ENCODE results near the gene RORC.

The RORC gene

DNA sequence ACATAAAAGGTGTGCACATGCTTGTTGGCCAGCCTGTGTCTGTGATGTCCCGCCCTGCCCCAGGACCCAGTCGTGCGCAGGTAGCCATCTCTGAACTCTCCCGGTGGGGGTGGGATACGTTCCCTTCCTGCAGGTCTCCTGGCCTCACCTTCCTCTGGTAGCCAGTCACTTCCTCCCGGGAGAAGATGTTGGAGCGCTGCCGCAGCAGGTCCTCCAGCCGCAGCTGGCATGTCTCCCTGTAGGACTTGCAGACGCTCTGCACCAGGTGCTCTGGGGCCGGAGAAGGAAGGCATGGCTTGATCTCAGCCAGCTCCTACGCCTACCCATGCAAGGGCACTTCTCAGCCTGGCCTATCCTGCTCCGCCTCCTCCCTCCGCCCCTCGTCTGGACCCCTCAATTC, 17.2 kb downstream of the RORC start:
- Histone ChIP-seq H3K4me1 (ENCODE audit: control insufficient read depth, insufficient read depth, low read depth, low read length) (no peaks in the 10 kb centered on the region), H3K14ac (ENCODE audit: low read length in 2 of 2) (no peak overlapping the region), H3K9me3 (ENCODE audit: control insufficient read depth, low read length) (no peaks in the 10 kb centered on the region), H3K9ac (ENCODE audit: low read length) (no peak overlapping the region), H3K18ac (ENCODE audit: low read depth in 1 of 2, low read length in 2 of 2) (no peak overlapping the region), H4K8ac (ENCODE audit: low read length) (no peak overlapping the region), H2BK15ac (ENCODE audit: low read depth, poor library complexity, severe bottlenecking) (no peak overlapping the region), H2AK5ac (ENCODE audit: low read length, severe bottlenecking) (no peak overlapping the region), H3K4me3 (ENCODE audit: insufficient read depth in 1 of 2, low read depth in 1 of 2, low read length in 2 of 2) (no peak overlapping the region), H3K4me2 (ENCODE audit: low read length, poor library complexity, severe bottlenecking) (no peak overlapping the region), H3K36me3 (ENCODE audit: control insufficient read depth in 1 of 2, insufficient read depth in 2 of 2, low read depth in 1 of 2, low read length in 2 of 2) (no peaks in the 10 kb centered on the region), H2BK5ac (ENCODE audit: low read depth, low read length, poor library complexity, severe bottlenecking) (no peak overlapping the region), H3K27ac (ENCODE audit: low read length, poor library complexity, severe bottlenecking) (no peak overlapping the region), H3K4ac (ENCODE audit: low read depth in 1 of 2, low read length in 2 of 2) (no peak overlapping the region), H3K23ac (ENCODE audit: low read length in 2 of 2) (no peak overlapping the region), H2BK120ac (ENCODE audit: low read depth, low read length) (no peak overlapping the region), H2BK12ac (ENCODE audit: low read length in 2 of 2) (no peak overlapping the region), H3K79me1 (replicated peaks; ENCODE audit: low read length, poor library complexity, severe bottlenecking) (no peaks in the 10 kb centered on the region), H3K27me3 (ENCODE audit: control insufficient read depth in 1 of 2, insufficient read depth in 1 of 2, low read length in 2 of 2) (peaks cover 57 to 63% of the 10 kb centered on the region in 2 experiments), H4K91ac (ENCODE audit: low read length) (no peak overlapping the region), H2AFZ (ENCODE audit: low read depth, low read length) (no peak overlapping the region)
- WGBS: 77% methylated on average over 15 of the region's 15 CpGs
- no peak for DNase-seq

DNA sequence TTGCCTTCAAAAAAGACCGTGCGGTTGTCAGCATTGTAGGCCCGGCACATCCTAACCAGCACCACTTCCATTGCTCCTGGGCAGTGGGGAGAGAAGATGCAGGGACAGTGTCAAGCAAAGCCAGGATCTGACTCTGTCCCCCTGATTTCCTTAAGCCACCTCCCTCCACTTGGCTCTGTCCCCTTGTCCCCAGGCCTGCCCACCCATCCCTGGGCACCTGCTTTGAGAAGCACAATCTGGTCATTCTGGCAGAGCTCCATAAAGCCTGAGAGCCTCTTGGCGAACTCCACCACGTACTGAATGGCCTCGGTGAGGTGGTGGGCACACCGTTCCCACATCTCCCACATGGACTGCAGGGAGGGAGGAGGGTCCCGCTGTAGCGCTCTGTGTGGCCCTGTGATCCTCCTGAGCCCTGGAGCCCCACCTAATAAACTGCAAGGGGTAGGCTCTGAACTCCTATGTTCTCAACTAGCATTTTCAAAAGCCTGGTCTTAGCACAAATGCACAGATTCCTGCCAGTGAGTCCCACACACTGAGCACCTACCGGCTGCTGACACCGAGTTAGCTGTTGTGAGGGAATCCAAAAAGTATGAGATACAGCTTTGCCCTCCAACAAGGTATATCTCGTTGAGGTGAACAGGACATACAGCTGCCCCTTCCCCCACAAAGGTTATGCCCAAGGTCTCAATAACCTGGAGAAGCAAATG, 18.2 kb downstream of the RORC start:
- DNase-seq: no peak
- H2AK5ac ChIP-seq (ENCODE audit: low read length, severe bottlenecking): no peak overlapping the region
- H3K9me3 ChIP-seq (ENCODE audit: control insufficient read depth, low read length): no peaks in the 10 kb centered on the region
- no peak overlapping the region for H2BK5ac ChIP-seq (ENCODE audit: low read depth, low read length, poor library complexity, severe bottlenecking)
- no peak overlapping the region for H3K27ac ChIP-seq (ENCODE audit: low read length, poor library complexity, severe bottlenecking)
- no peaks in the 10 kb centered on the region for H3K4me1 ChIP-seq (ENCODE audit: control insufficient read depth, insufficient read depth, low read depth, low read length)
- no peak overlapping the region for H3K23ac ChIP-seq (ENCODE audit: low read length in 2 of 2)
- peaks cover 52 to 62% of the 10 kb centered on the region in 2 experiments for H3K27me3 ChIP-seq (ENCODE audit: control insufficient read depth in 1 of 2, insufficient read depth in 1 of 2, low read length in 2 of 2)
- no peak overlapping the region for H3K14ac ChIP-seq (ENCODE audit: low read length in 2 of 2)
- no peak overlapping the region for H3K9ac ChIP-seq (ENCODE audit: low read length)
- no peaks in the 10 kb centered on the region for H3K36me3 ChIP-seq (ENCODE audit: control insufficient read depth in 1 of 2, insufficient read depth in 2 of 2, low read depth in 1 of 2, low read length in 2 of 2)
- no peak overlapping the region for H4K8ac ChIP-seq (ENCODE audit: low read length)
- H2BK15ac ChIP-seq (ENCODE audit: low read depth, poor library complexity, severe bottlenecking): no peak overlapping the region
- H2BK120ac ChIP-seq (ENCODE audit: low read depth, low read length): no peak overlapping the region
- H2BK12ac ChIP-seq (ENCODE audit: low read length in 2 of 2): no peak overlapping the region
- 83% methylated on average over 11 of the region's 12 CpGs for WGBS
- no peak overlapping the region for H4K91ac ChIP-seq (ENCODE audit: low read length)
- H3K4me2 ChIP-seq (ENCODE audit: low read length, poor library complexity, severe bottlenecking): no peak overlapping the region
- H2AFZ ChIP-seq (ENCODE audit: low read depth, low read length): no peak overlapping the region
- H3K4ac ChIP-seq (ENCODE audit: low read depth in 1 of 2, low read length in 2 of 2): no peak overlapping the region
- H3K4me3 ChIP-seq (ENCODE audit: insufficient read depth in 1 of 2, low read depth in 1 of 2, low read length in 2 of 2): no peak overlapping the region
- H3K79me1 ChIP-seq (replicated peaks; ENCODE audit: low read length, poor library complexity, severe bottlenecking): no peaks in the 10 kb centered on the region
- H3K18ac ChIP-seq (ENCODE audit: low read depth in 1 of 2, low read length in 2 of 2): no peak overlapping the region

- H2BK12ac ChIP-seq (ENCODE audit: low read length in 2 of 2): no peak overlapping the region
- no peak overlapping the region for H3K14ac ChIP-seq (ENCODE audit: low read length in 2 of 2)
- no peak overlapping the region for H3K18ac ChIP-seq (ENCODE audit: low read depth in 1 of 2, low read length in 2 of 2)
- no peak overlapping the region for H2BK5ac ChIP-seq (ENCODE audit: low read depth, low read length, poor library complexity, severe bottlenecking)
- H3K79me1 ChIP-seq (replicated peaks; ENCODE audit: low read length, poor library complexity, severe bottlenecking): no peaks in the 10 kb centered on the region
- no peak overlapping the region for H2AK5ac ChIP-seq (ENCODE audit: low read length, severe bottlenecking)
- no peak overlapping the region for H3K4ac ChIP-seq (ENCODE audit: low read depth in 1 of 2, low read length in 2 of 2)
- no peaks in the 10 kb centered on the region for H3K4me1 ChIP-seq (ENCODE audit: control insufficient read depth, insufficient read depth, low read depth, low read length)
- no peak overlapping the region for H3K27ac ChIP-seq (ENCODE audit: low read length, poor library complexity, severe bottlenecking)
- H3K9me3 ChIP-seq (ENCODE audit: control insufficient read depth, low read length): no peaks in the 10 kb centered on the region
- DNase-seq: no peak
- H3K4me2 ChIP-seq (ENCODE audit: low read length, poor library complexity, severe bottlenecking): no peak overlapping the region
- no peak overlapping the region for H3K9ac ChIP-seq (ENCODE audit: low read length)
- H3K36me3 ChIP-seq (ENCODE audit: control insufficient read depth in 1 of 2, insufficient read depth in 2 of 2, low read depth in 1 of 2, low read length in 2 of 2): no peaks in the 10 kb centered on the region
- H2BK120ac ChIP-seq (ENCODE audit: low read depth, low read length): no peak overlapping the region
- H2AFZ ChIP-seq (ENCODE audit: low read depth, low read length): no peak overlapping the region
- H3K23ac ChIP-seq (ENCODE audit: low read length in 2 of 2): no peak overlapping the region
- no peak overlapping the region for H4K91ac ChIP-seq (ENCODE audit: low read length)
- 86% methylated on average over 9 of the region's 9 CpGs for WGBS
- H4K8ac ChIP-seq (ENCODE audit: low read length): no peak overlapping the region
- no peak overlapping the region for H2BK15ac ChIP-seq (ENCODE audit: low read depth, poor library complexity, severe bottlenecking)
- H3K4me3 ChIP-seq (ENCODE audit: insufficient read depth in 1 of 2, low read depth in 1 of 2, low read length in 2 of 2): no peak overlapping the region
- H3K27me3 ChIP-seq (ENCODE audit: control insufficient read depth in 1 of 2, insufficient read depth in 1 of 2, low read length in 2 of 2): peaks cover 56 to 66% of the 10 kb centered on the region in 2 experiments
Observed at GRCh38 chr1:151811181-151811580, 20.4 kb downstream of the RORC start.

GRCh38 chr1:151809985-151810556, 21.5 kb downstream of the RORC start:
- H3K9me3 ChIP-seq (ENCODE audit: control insufficient read depth, low read length): no peaks in the 10 kb centered on the region
- H3K23ac ChIP-seq (ENCODE audit: low read length in 2 of 2): no peak overlapping the region
- no peaks in the 10 kb centered on the region for H3K4me1 ChIP-seq (ENCODE audit: control insufficient read depth, insufficient read depth, low read depth, low read length)
- H2BK5ac ChIP-seq (ENCODE audit: low read depth, low read length, poor library complexity, severe bottlenecking): no peak overlapping the region
- DNase-seq: no peak
- H3K18ac ChIP-seq (ENCODE audit: low read depth in 1 of 2, low read length in 2 of 2): no peak overlapping the region
- H3K27ac ChIP-seq (ENCODE audit: low read length, poor library complexity, severe bottlenecking): no peak overlapping the region
- H2BK15ac ChIP-seq (ENCODE audit: low read depth, poor library complexity, severe bottlenecking): no peak overlapping the region
- H3K79me1 ChIP-seq (replicated peaks; ENCODE audit: low read length, poor library complexity, severe bottlenecking): no peaks in the 10 kb centered on the region
- peaks cover 58 to 68% of the 10 kb centered on the region in 2 experiments for H3K27me3 ChIP-seq (ENCODE audit: control insufficient read depth in 1 of 2, insufficient read depth in 1 of 2, low read length in 2 of 2)
- no peak overlapping the region for H4K91ac ChIP-seq (ENCODE audit: low read length)
- no peak overlapping the region for H4K8ac ChIP-seq (ENCODE audit: low read length)
- WGBS: 100% methylated on average over 1 of the region's 1 CpG
- H3K4me3 ChIP-seq (ENCODE audit: insufficient read depth in 1 of 2, low read depth in 1 of 2, low read length in 2 of 2): no peak overlapping the region
- no peak overlapping the region for H3K14ac ChIP-seq (ENCODE audit: low read length in 2 of 2)
- no peak overlapping the region for H2AK5ac ChIP-seq (ENCODE audit: low read length, severe bottlenecking)
- H3K36me3 ChIP-seq (ENCODE audit: control insufficient read depth in 1 of 2, insufficient read depth in 2 of 2, low read depth in 1 of 2, low read length in 2 of 2): no peaks in the 10 kb centered on the region
- H2BK12ac ChIP-seq (ENCODE audit: low read length in 2 of 2): no peak overlapping the region
- H2BK120ac ChIP-seq (ENCODE audit: low read depth, low read length): no peak overlapping the region
- H2AFZ ChIP-seq (ENCODE audit: low read depth, low read length): no peak overlapping the region
- H3K4ac ChIP-seq (ENCODE audit: low read depth in 1 of 2, low read length in 2 of 2): no peak overlapping the region
- H3K9ac ChIP-seq (ENCODE audit: low read length): no peak overlapping the region
- no peak overlapping the region for H3K4me2 ChIP-seq (ENCODE audit: low read length, poor library complexity, severe bottlenecking)
